ENCODE measurements around the gene MAST3.

GRCh38 chr19:18072335-18072734 lies 25.2 kb upstream of the MAST3 start:
- TF ChIP-seq USF2 (CRISPR knock-in tag; IDR thresholded peaks at IDR 0.05) = no peak
- TF ChIP-seq SP1 (CRISPR knock-in tag; conservative IDR thresholded peaks at IDR 0.05) = no peak
- TF ChIP-seq CTCF (IDR thresholded peaks at IDR 0.05) = no peak
- TF ChIP-seq USF1 (CRISPR knock-in tag; IDR thresholded peaks at IDR 0.05) = no peak
- no peak for TF ChIP-seq ELF4 (CRISPR knock-in tag; IDR thresholded peaks at IDR 0.05; ENCODE audit: low read depth)
- TF ChIP-seq E2F4 (CRISPR knock-in tag; IDR thresholded peaks at IDR 0.05; ENCODE audit: borderline replicate concordance, low read depth) = no peak
- no peak for TF ChIP-seq ZNF532 (CRISPR knock-in tag; IDR thresholded peaks at IDR 0.05; ENCODE audit: borderline replicate concordance)
- TF ChIP-seq CBFB (CRISPR knock-in tag; IDR thresholded peaks at IDR 0.05; ENCODE audit: low read depth) = no peak
- TF ChIP-seq ZNF121 (CRISPR knock-in tag; IDR thresholded peaks at IDR 0.05) = no peak

All from WTC11 (cell line).